Adrenal gland (tissue), 5 donors: Measurements from ENCODE around the gene RBM17.

ENCODE experiments used
- CTCF ChIP-seq, 6 experiments: fragments of 450-650 bp in 4 of 6; fragments of 200-600 bp in 2 of 6; sonication (generic) in 1 of 6; IDR thresholded peaks; 1 replicate in 5 of 6; 2 replicates in 1 of 6; pipeline versions ENCODE4 v1.5.1 to v1.8.0; 2016 to 2021; ENCODE audit warnings: antibody characterized with exemption in 6 of 6, mild to moderate bottlenecking in 2 of 6, moderate library complexity in 1 of 6
- POLR2A ChIP-seq, 2 donors: fragments of 450-650 bp; IDR thresholded peaks; one replicate each; pipeline ENCODE4 v1.6.1; 2017; ENCODE audit warnings: antibody characterized with exemption in 2 of 2, mild to moderate bottlenecking in 2 of 2, moderate library complexity in 1 of 2
- donor health status: DM: no; HTN: no; CAD: no.

DNA sequence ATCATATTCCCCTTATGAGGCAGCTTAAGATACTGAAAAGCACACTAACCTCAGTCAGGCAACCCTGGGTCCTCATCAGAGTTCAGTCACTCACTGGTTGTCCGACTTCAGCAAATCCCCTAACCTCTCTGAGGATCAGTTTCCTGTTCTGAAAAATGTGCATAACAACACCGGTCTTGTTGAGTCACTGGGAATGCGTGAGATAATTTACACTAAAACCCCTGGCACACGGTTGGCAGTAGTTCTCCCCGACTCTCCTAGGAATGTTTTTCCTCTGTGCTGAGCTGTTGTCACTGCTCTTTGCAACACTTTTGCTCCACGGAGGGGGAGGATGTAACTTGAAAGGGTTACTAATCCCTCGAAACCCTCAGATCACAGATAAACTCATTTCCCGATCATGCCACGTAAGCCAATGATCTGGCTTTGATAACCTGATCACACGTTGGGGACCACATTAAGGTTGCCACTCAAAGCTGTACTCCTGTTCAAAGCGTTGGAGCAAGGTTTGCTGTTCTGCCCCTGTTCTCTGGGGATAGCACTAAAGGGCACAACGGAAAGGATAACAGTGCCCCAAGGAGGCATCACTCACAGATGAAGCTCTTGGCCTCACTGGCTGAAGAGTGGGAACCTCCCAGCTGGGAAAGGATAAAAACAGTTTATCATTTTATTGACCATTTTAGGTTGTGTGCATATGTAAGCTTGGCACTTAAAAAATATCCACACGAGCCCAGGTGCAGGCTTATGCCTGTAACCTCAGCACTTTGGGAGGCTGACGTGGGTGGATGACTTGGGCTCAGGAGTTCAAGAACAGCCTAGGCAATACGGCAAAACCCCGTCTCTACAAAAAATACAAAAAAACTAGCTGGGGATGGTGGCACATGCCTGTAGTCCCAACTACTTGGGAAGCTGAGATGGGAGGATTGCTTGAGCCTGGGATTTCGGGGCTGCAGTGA, 5.0 kb upstream of the RBM17 start:
- TF ChIP-seq CTCF (IDR thresholded peaks at IDR 0.05) (no peak), POLR2A (IDR thresholded peaks at IDR 0.05) (no peak)
